Left ventricle myocardium inferior (tissue), 1 donor: ENCODE results near the gene CFAP300. TPM values are rescaled to one million over a fixed set of nuclear protein-coding genes. Genes with fewer than 3 reads are reported as not detected.

Source experiments
- DNase-seq: peaks from one replicate; pipeline ENCODE4 v3.0.0-alpha.2; 2020
- H3K27ac ChIP-seq: fragments of 200-600 bp; replicated peaks from 2 replicates; pipeline ENCODE4 v1.8.0; 2021
- H3K27me3 ChIP-seq: fragments of 200-600 bp; 2 replicates; pipeline ENCODE4 v1.8.0; 2021; ENCODE audit warnings: low read depth
- H3K36me3 ChIP-seq: fragments of 200-600 bp; 2 replicates; pipeline ENCODE4 v1.8.0; 2021
- H3K4me1 ChIP-seq: fragments of 200-600 bp; 2 replicates; pipeline ENCODE4 v1.8.0; 2021
- H3K4me3 ChIP-seq: fragments of 200-600 bp; 2 replicates; pipeline ENCODE4 v1.8.0; 2021; ENCODE audit warnings: mild to moderate bottlenecking, moderate library complexity
- H3K9me3 ChIP-seq: fragments of 200-600 bp; replicated peaks from 2 replicates; pipeline ENCODE4 v1.8.0; 2021
- CTCF ChIP-seq: fragments of 200-600 bp; IDR thresholded peaks from 2 replicates; pipeline ENCODE4 v1.8.0; 2021; ENCODE audit warnings: antibody characterized with exemption, mild to moderate bottlenecking, borderline replicate concordance
- intact Hi-C: fragments of 100-400 bp; cut with micrococcal nuclease; formaldehyde crosslinking; loops from one replicate; pipeline ENCODE4 v1.11.0; 2022
- total RNA-seq: library from RNA; stranded (reverse); fragmentation: NEBNext Ultra II Directional; extraction: Animal tissue kit (Norgen Biotek cat#: 25700); gene quantifications from one replicate; pipeline ENCODE4 v1.2.1, GENCODE V29; 2021
- donor health status: DM: no; HTN: yes; CAD: no; lungs with severe emphysema.

Gene CFAP300
- total RNA-seq, 1 donor from 2014 or later = 0.99 TPM

GRCh38 chr11:102117472-102118113 is 70.4 kb downstream of the CFAP300 start:
- no peak overlapping the region for H3K4me3 ChIP-seq
- H3K27me3 ChIP-seq = no peaks in the 10 kb centered on the region
- peaks cover 87% of the 10 kb centered on the region for H3K4me1 ChIP-seq
- no peak overlapping the region for H3K27ac ChIP-seq
- peaks cover 10% of the 10 kb centered on the region for H3K36me3 ChIP-seq
- TF ChIP-seq CTCF = no peak
- H3K9me3 ChIP-seq = no peaks in the 10 kb centered on the region
- DNase-seq = no peak
- intact Hi-C loops = no loop called here

GRCh38 chr11:102118937-102119336 is 71.7 kb downstream of the CFAP300 start:
- Histone ChIP-seq H3K4me3 (no peak overlapping the region), H3K4me1 (peaks cover 74% of the 10 kb centered on the region), H3K36me3 (peaks cover 15% of the 10 kb centered on the region), H3K9me3 (no peaks in the 10 kb centered on the region), H3K27ac (no peak overlapping the region), H3K27me3 (no peaks in the 10 kb centered on the region)
- TF ChIP-seq CTCF = no peak
- intact Hi-C loops = no loop called here
- DNase-seq = no peak

- Histone ChIP-seq H3K4me3 (no peak overlapping the region), H3K36me3 (peaks cover 6% of the 10 kb centered on the region), H3K27me3 (no peaks in the 10 kb centered on the region), H3K27ac (peak overlapping the region; percentile 10), H3K4me1 (peaks cover 63% of the 10 kb centered on the region), H3K9me3 (no peaks in the 10 kb centered on the region)
- no peak for TF ChIP-seq CTCF
- DNase-seq = no peak
- intact Hi-C loops = no loop called here
These were observed 72.8 kb downstream of the CFAP300 start for GRCh38 chr11:102119997-102120396.

GRCh38 chr11:102120437-102120973 is 73.3 kb downstream of the CFAP300 start:
- H3K9me3 ChIP-seq = no peaks in the 10 kb centered on the region
- H3K27me3 ChIP-seq = no peaks in the 10 kb centered on the region
- no peak for DNase-seq
- intact Hi-C loops = no loop called here
- H3K27ac ChIP-seq = peak overlapping the region; percentile 10
- H3K36me3 ChIP-seq = peaks cover 6% of the 10 kb centered on the region
- H3K4me1 ChIP-seq = peaks cover 63% of the 10 kb centered on the region
- no peak for TF ChIP-seq CTCF
- H3K4me3 ChIP-seq = no peak overlapping the region

- Histone ChIP-seq H3K27ac (no peak overlapping the region), H3K9me3 (no peaks in the 10 kb centered on the region), H3K36me3 (peaks cover 6% of the 10 kb centered on the region), H3K27me3 (no peaks in the 10 kb centered on the region), H3K4me1 (peaks cover 63% of the 10 kb centered on the region), H3K4me3 (no peak overlapping the region)
- no peak for TF ChIP-seq CTCF
- intact Hi-C loops = no loop called here
- DNase-seq = no peak
These were observed 74.1 kb downstream of the CFAP300 start for GRCh38 chr11:102121329-102121728.

Other genes with a start within 250 kb of the CFAP300 start
- 1.5 TPM for gene CEP126, start 132.4 kb upstream of the CFAP300 start, total RNA-seq
- gene ANGPTL5, start 130.9 kb upstream of the CFAP300 start, total RNA-seq = 1.3 TPM
- gene YAP1, start 63.0 kb downstream of the CFAP300 start, total RNA-seq = 67.9 TPM